Stimulated activated CD8-positive, alpha-beta memory T cell treated with anti-CD3 and anti-CD28 coated beads, Interleukin-7, amount 100 ng/mL, for 1 hour (primary cell): Measurements from ENCODE around the gene WBP2.
A peak's percentile ranks its signal among the peaks of the same experiment; 100 is the strongest.
"Not testable (repeated sequence)": the region's sequence is repeated elsewhere in the genome, so short reads cannot be mapped to it uniquely, and the experiment has no call there.

ENCODE experiments used
- DNase-seq, 2 donors: peaks; one replicate each; pipeline ENCODE4 v3.0.0-alpha.2; 2020; ENCODE audit warnings: low read depth in 2 of 2

WBP2 gene

GRCh38 chr17:75868730-75869281 lies 13.7 kb upstream of the WBP2 start:
- DNase-seq, result not testable (repeated sequence)

- DNase-seq, result not testable (repeated sequence)
Measured at GRCh38 chr17:75865404-75866188, 10.5 kb upstream of the WBP2 start.

- not testable (repeated sequence) for DNase-seq
Measured at GRCh38 chr17:75864887-75865286, 9.8 kb upstream of the WBP2 start.

GRCh38 chr17:75864448-75864871 lies 9.3 kb upstream of the WBP2 start:
- DNase-seq, result no peak

- no peak for DNase-seq
Measured at GRCh38 chr17:75861927-75862317, 6.8 kb upstream of the WBP2 start.

GRCh38 chr17:75859358-75859757 lies 4.2 kb upstream of the WBP2 start:
- DNase-seq, result not testable (repeated sequence)

GRCh38 chr17:75856062-75856756 lies 1.1 kb upstream of the WBP2 start:
- no peak for DNase-seq

- no peak for DNase-seq
Measured at GRCh38 chr17:75854881-75855309, 240 bp downstream of the WBP2 start.

GRCh38 chr17:75854101-75854748 lies 910 bp downstream of the WBP2 start:
- no peak for DNase-seq

- no peak for DNase-seq
Measured at GRCh38 chr17:75853433-75853832, 1.7 kb downstream of the WBP2 start.

GRCh38 chr17:75851693-75851991 lies 3.5 kb downstream of the WBP2 start:
- not testable (repeated sequence) for DNase-seq

- DNase-seq, result no peak
Measured at GRCh38 chr17:75850928-75851692, 4.0 kb downstream of the WBP2 start.

- no peak for DNase-seq
Measured at GRCh38 chr17:75849724-75850123, 5.4 kb downstream of the WBP2 start.

GRCh38 chr17:75849279-75849646 lies 5.9 kb downstream of the WBP2 start:
- no peak for DNase-seq

GRCh38 chr17:75848523-75849278 lies 6.4 kb downstream of the WBP2 start:
- DNase-seq, result peak; percentile 53 to 77

- no peak for DNase-seq
Measured at GRCh38 chr17:75847614-75848522, 7.3 kb downstream of the WBP2 start.

GRCh38 chr17:75846692-75847613 lies 8.2 kb downstream of the WBP2 start:
- DNase-seq, result no peak

- no peak for DNase-seq
Measured at GRCh38 chr17:75845933-75846691, 9.0 kb downstream of the WBP2 start.
